HepG2 (cell line): Measurements from ENCODE around the gene TSPAN3.

Experiments used
- EED ChIP-seq: sonication (generic); formaldehyde crosslinking; IDR thresholded peaks from 2 replicates; pipeline ENCODE4 v1.5.0; 2020; ENCODE audit warnings: mild to moderate bottlenecking, missing genetic modification reagents
- FOSL2 ChIP-seq: sonication (generic); formaldehyde crosslinking; IDR thresholded peaks from 2 replicates; pipeline ENCODE4 v1.4.0; 2020; ENCODE audit warnings: missing genetic modification reagents
- GABPB1 ChIP-seq: IDR thresholded peaks from 2 replicates; pipeline ENCODE4 v1.6.1; 2016; ENCODE audit warnings: mild to moderate bottlenecking, missing genetic modification reagents, moderate library complexity, missing compliant biosample characterization
- MAX ChIP-seq: IDR thresholded peaks from 2 replicates; pipeline ENCODE4 v1.6.1; 2012; ENCODE audit warnings: inconsistent platforms
- PBX3 ChIP-seq: sonication (generic); formaldehyde crosslinking; IDR thresholded peaks from 2 replicates; pipeline ENCODE4 v1.8.1; 2023; ENCODE audit warnings: missing genetic modification reagents, inconsistent platforms, borderline replicate concordance
- PCBP2 ChIP-seq: fragments of 200-400 bp; formaldehyde crosslinking; optimal IDR thresholded peaks from 2 replicates; pipeline ENCODE3; 2018; ENCODE audit warnings: low read length, low read depth; ENCODE audit not compliant: poor library complexity, severe bottlenecking
- PPARG ChIP-seq: conservative IDR thresholded peaks from 2 replicates; pipeline ENCODE4 v1.6.1; 2016; ENCODE audit warnings: missing biosample characterization, missing genetic modification reagents
- SAFB2 ChIP-seq: sonication (generic); formaldehyde crosslinking; IDR thresholded peaks from 2 replicates; pipeline ENCODE4 v1.5.1; 2020; ENCODE audit warnings: missing genetic modification reagents, low read depth, mild to moderate bottlenecking, borderline replicate concordance
- TFAP4 ChIP-seq: sonication (generic); IDR thresholded peaks from 2 replicates; pipeline ENCODE4 v1.6.1; 2016; ENCODE audit warnings: low read depth, borderline replicate concordance
- U2AF1 ChIP-seq: fragments of 200-400 bp; formaldehyde crosslinking; optimal IDR thresholded peaks from 2 replicates; pipeline ENCODE3; 2017; ENCODE audit warnings: mild to moderate bottlenecking, low read depth, low read length
- ZBTB46 ChIP-seq: sonication (generic); formaldehyde crosslinking; IDR thresholded peaks from 2 replicates; pipeline ENCODE4 v1.4.0; 2020; ENCODE audit warnings: mild to moderate bottlenecking, missing genetic modification reagents, borderline replicate concordance
- ZNF556 ChIP-seq: sonication (generic); formaldehyde crosslinking; IDR thresholded peaks from 2 replicates; pipeline ENCODE4 v1.4.0; 2020; ENCODE audit warnings: mild to moderate bottlenecking, missing genetic modification reagents, borderline replicate concordance

- TF ChIP-seq ZBTB46 (no peak), ZNF556 (no peak), U2AF1 (no peak), PPARG (CRISPR knock-in tag) (no peak), TFAP4 (no peak), FOSL2 (CRISPR knock-in tag) (no peak), PCBP2 (no peak), EED (no peak), GABPB1 (CRISPR knock-in tag) (no peak), PBX3 (CRISPR knock-in tag) (no peak), MAX (no peak), SAFB2 (CRISPR knock-in tag) (no peak)
These were observed 22.6 kb downstream of the TSPAN3 start for GRCh38 chr15:77048135-77048876.
